GM12875 (cell line): ENCODE data around the gene NAA11.

Source experiments
- H3K4me3 ChIP-seq: one replicate; pipeline ENCODE4 v1.5.1; 2011; ENCODE audit warnings: low read depth, low read length, control low read depth
- CTCF ChIP-seq: IDR thresholded peaks from 2 replicates; pipeline ENCODE4 v1.5.1; 2011; ENCODE audit warnings: low read depth, mild to moderate bottlenecking, control low read depth, inconsistent platforms, low read length, moderate library complexity, borderline replicate concordance; ENCODE audit not compliant: insufficient read depth

The NAA11 gene

DNA sequence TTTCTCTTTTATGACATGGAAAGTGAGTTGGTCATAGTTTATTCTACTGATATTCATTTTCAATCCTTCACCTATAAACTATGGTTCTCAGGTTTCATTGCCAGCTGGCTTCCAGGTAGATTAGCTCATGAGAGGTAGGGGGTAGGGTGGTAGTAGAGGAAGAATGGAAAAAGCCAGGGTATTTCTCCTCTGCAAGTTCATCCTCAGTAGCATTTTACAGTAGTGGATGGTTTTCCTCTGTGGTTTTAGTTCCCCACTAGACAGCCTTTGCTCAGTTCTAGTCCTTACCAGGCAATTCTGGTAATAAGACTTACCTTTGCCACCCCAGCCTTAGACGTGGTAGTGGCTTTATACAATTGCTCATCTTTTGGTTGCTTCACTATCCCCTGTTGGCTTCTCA is 8.9 kb upstream of the NAA11 start:
- H3K4me3 ChIP-seq = no peak overlapping the region
- TF ChIP-seq CTCF = no peak

- TF ChIP-seq CTCF = no peak
- no peak overlapping the region for H3K4me3 ChIP-seq
Observed at GRCh38 chr4:79334341-79334740, 8.5 kb upstream of the NAA11 start.

GRCh38 chr4:79331126-79331876 is 5.4 kb upstream of the NAA11 start:
- H3K4me3 ChIP-seq = no peak overlapping the region

GRCh38 chr4:79330720-79331119 is 4.9 kb upstream of the NAA11 start:
- no peak overlapping the region for H3K4me3 ChIP-seq
- no peak for TF ChIP-seq CTCF

More at GRCh38 chr4:79331126-79331876, 5.4 kb upstream of the NAA11 start:
- no peak for TF ChIP-seq CTCF

DNA sequence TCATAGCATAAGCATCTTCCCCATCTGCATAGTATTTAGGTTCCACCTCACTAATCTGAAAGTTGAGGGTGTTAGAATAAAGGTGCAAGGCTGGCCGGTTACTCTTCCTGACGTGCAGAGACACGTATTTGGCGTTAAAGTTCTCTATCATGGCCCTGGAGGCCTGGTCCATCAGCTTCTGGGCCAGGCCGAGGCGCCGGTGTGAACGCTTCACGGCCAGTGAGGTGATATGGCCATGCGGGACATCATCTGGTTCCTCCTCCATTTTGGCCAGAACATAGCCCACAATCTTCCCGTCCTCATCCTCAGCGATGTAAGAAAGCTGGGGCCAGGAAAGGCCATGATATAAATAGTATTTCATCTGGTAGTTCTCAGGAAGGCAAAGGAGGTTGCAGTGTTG is 425 bp downstream of the NAA11 start:
- no peak overlapping the region for H3K4me3 ChIP-seq
- no peak for TF ChIP-seq CTCF

GRCh38 chr4:79319975-79320374 is 5.9 kb downstream of the NAA11 start:
- no peak for TF ChIP-seq CTCF
- H3K4me3 ChIP-seq = no peak overlapping the region

DNA sequence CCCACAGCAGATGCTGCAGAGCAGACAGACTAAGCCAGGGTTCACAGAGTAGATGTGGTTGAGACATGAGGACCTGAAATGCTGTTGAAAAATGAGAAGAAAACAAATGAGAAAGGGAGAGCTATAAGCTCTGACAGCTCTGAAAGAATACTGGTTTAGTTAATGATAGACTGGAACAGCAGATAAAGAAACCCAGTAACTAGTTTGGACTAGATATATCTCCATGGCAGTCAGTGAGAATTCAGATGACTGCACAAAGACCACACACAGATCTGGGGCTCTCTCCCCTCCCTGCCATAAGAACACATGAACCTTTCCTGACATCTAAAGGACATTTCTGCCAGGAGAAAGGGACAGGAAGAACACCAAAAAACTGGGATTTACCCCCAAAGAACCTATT is 8.2 kb downstream of the NAA11 start:
- no peak for TF ChIP-seq CTCF
- H3K4me3 ChIP-seq = no peak overlapping the region
